ENCODE results near the gene CTNNBL1. TPM values are rescaled to one million over a fixed set of nuclear protein-coding genes. Genes with fewer than 3 reads are reported as not detected.
"Not testable (repeated sequence)": the region's sequence is repeated elsewhere in the genome, so short reads cannot be mapped to it uniquely, and the experiment has no call there.

CTNNBL1 gene
- total RNA-seq, 4 donors from 2014 or later = 11.5 to 57.2 (median 35.2) TPM

DNA sequence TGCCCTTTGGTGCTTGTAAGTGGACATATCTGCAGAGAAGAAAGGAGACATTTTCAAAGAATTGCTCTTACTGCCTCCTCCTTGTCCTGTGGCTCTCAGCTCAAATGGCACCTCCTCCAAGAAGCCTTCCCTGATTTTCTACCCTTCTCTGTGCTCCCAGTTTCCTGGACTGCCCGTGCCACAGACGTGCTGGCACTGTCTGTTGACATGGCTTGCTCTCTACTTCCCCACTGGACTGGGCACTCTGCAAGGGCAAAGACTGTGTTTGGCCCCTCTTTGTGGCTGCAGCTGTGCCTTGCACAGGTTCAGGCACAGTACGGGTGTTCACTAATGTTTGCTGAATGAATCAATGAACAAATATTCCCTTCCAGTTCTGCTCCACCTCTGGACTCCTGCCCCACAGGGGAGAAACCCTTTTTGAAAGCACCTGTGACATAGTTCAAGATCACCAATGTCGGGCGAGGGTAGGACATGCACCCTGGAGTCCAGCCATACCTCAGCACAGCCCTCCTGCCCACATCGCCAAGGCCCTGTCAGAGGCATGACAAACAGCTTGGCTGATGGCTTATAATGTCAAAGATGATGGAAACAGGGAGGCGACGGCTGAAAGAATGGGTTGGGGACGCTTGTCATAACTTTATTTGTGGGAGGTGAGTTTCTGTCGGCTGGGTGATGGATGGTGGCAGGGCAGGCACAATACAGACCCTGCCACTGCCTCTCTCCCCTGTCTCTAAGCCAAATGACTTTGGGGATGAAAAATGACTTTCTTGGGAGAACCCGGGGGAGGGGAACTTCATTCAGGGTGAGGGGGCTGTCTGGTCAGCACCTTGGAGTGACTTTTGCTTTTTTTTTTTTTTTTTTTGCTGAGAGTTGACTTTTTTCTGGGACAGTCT, 15.6 kb upstream of the CTNNBL1 start:
- H3K4me1 ChIP-seq = no peaks in the 10 kb centered on the region
- H3K9me3 ChIP-seq = no peaks in the 10 kb centered on the region
- intact Hi-C loops (cut with DNase I; ENCODE audit: low total_unique reads) = no loop called here
- TF ChIP-seq, protein P1, sequence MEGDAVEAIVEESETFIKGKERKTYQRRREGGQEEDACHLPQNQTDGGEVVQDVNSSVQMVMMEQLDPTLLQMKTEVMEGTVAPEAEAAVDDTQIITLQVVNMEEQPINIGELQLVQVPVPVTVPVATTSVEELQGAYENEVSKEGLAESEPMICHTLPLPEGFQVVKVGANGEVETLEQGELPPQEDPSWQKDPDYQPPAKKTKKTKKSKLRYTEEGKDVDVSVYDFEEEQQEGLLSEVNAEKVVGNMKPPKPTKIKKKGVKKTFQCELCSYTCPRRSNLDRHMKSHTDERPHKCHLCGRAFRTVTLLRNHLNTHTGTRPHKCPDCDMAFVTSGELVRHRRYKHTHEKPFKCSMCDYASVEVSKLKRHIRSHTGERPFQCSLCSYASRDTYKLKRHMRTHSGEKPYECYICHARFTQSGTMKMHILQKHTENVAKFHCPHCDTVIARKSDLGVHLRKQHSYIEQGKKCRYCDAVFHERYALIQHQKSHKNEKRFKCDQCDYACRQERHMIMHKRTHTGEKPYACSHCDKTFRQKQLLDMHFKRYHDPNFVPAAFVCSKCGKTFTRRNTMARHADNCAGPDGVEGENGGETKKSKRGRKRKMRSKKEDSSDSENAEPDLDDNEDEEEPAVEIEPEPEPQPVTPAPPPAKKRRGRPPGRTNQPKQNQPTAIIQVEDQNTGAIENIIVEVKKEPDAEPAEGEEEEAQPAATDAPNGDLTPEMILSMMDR (IDR thresholded peaks at IDR 0.05) = no peak
- no peak for TF ChIP-seq POLR2A (IDR thresholded peaks at IDR 0.05)
- no peak overlapping the region for H3K4me3 ChIP-seq
- no peaks in the 10 kb centered on the region for H3K27me3 ChIP-seq
- DNase-seq = no peak
- no peak overlapping the region for H3K27ac ChIP-seq
- no peaks in the 10 kb centered on the region for H3K36me3 ChIP-seq

DNA sequence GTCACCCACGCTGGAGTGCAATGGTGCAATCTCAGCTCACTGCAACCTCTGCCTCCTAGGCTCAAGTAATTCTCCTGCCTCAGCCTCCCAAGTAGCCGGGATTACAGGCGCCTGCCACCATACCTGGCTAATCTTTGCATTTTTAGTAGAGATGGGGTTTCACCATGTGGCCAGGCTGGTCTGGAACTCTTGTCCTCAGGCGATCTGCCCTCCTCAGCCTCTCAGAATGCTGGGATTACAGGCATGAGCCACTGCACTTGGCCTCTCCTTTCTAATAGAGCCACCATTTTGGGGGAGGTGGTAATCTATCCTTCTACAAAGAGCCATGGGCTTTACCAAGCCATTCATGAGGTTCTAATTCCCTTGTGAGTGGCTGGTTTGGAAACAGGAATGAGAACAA, 14.1 kb upstream of the CTNNBL1 start:
- H3K36me3 ChIP-seq; H3K27ac ChIP-seq; DNase-seq; H3K9me3 ChIP-seq; intact Hi-C loops (cut with DNase I; ENCODE audit: low total_unique reads); H3K4me1 ChIP-seq; H3K4me3 ChIP-seq; H3K27me3 ChIP-seq: not testable (repeated sequence)

DNA sequence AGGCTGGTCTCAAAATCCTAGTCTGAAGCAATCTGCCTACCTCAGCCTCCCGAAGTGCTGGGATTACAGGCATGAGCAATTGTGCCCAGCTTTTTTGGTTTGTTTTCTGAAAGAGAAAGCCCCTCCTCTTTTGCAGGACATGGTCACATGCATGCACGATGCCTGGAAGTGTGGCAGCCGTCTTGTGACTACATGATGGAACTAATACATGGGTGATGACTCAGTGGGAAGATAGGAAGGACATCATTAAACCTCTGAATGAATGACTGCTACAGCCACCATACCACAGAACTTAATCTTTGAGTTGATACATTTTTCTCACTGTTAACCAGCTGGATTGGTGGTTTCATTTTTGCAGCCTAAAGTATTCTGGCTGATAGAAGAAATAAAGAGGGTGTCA, 13.4 kb upstream of the CTNNBL1 start:
- intact Hi-C loops (cut with DNase I; ENCODE audit: low total_unique reads) = no loop called here
- Histone ChIP-seq H3K27ac (no peak overlapping the region), H3K9me3 (no peaks in the 10 kb centered on the region), H3K4me3 (no peak overlapping the region), H3K36me3 (no peaks in the 10 kb centered on the region), H3K27me3 (no peaks in the 10 kb centered on the region), H3K4me1 (no peaks in the 10 kb centered on the region)
- TF ChIP-seq, protein P1 (IDR thresholded peaks at IDR 0.05) = no peak
- no peak for TF ChIP-seq POLR2A (IDR thresholded peaks at IDR 0.05)
- no peak for DNase-seq

DNA sequence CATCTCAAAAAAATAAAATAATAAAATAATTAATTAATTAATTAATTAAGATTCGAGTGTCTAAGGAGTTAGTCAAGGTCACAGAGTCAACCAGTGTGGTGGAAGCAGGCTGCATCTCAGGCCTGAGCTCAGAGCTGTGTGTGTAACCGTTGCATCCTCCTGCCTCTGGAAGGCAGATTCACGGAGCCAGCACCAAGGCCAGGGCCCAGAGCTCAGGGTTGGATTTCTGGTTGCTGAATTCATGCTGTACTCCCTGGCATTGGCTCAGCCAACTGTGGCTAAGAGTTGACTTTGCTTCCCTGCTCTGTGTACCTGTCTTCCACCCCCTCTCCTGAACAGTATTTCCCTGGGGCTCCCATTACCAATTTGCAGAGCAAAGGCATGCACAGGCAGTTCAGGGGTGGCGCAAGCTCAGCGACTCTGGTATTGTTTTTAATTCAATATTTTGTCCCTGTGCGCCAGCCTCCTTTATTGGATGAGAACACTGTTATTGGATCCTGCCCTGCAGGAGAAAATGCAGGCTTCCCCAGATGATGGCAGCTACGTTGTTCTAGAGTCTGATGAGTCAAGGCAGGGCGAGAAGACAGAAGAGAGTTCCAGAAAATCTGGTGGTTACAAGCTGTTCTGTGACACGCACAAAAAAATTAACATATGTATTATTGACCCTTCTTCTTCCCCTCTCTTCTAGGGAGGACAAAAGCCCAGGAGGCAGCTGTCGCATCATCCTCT, 12.3 kb upstream of the CTNNBL1 start:
- intact Hi-C loops (cut with DNase I; ENCODE audit: low total_unique reads) = no loop called here
- Histone ChIP-seq H3K27ac (no peak overlapping the region), H3K27me3 (no peaks in the 10 kb centered on the region), H3K36me3 (no peaks in the 10 kb centered on the region), H3K9me3 (no peaks in the 10 kb centered on the region), H3K4me3 (no peak overlapping the region), H3K4me1 (no peaks in the 10 kb centered on the region)
- no peak for DNase-seq
- TF ChIP-seq, protein P1 (IDR thresholded peaks at IDR 0.05) = no peak

DNA sequence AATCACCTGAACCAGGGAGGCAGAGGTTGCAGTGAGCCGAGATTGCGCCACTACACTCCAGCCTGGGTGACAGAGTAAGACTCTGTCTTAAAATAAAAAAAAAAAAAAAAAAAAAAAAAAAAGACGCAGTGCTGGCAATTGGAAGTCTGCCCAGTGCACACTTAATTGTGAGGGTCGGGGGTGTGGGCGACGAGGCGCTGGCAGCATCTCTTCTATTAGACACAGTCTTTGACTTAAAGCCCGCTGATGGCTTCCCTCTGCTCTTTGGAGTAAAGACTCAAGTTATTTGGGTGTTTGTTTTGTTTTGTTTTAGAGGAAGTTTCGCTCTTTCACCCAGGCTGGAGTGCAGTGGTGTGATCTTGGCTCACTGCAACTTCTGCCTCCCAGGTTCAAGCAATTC, 10.7 kb upstream of the CTNNBL1 start:
- H3K9me3 ChIP-seq; H3K36me3 ChIP-seq; H3K27ac ChIP-seq; DNase-seq; H3K4me1 ChIP-seq; H3K4me3 ChIP-seq; H3K27me3 ChIP-seq; intact Hi-C loops (cut with DNase I; ENCODE audit: low total_unique reads): not testable (repeated sequence)

DNA sequence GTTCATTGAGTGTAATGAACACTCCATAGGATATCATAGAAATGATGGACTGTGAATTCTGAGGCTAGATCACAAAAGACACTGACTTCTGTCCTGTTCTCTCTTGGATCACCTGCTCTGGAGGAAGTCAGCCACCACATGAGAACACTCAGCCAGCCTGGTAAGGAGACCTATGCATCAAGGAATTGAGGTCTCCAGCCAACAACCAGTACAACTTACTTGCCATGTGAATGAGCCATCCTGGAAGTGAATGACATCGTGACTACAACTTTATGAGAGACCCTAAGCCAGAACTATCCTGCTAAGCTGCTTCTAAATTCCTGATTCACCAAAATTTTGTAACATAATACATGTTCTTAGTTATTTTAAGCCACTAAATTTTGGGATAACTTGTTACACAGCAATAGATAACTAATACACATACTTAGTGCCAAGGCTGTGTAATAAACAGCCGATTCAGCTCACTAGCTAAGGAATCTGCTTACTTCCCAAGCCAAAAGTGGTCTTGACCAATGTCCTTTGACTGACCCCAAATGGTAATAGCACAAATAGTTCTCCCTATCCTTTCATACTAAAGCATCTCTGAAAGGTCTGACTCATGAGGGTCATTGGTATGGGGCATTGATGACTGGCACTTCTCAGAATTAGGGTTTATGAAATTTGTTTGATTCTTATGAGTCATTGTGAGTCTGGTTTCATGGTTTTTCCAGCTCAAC, 6.9 kb upstream of the CTNNBL1 start:
- no peak overlapping the region for H3K27ac ChIP-seq
- no peak for DNase-seq
- H3K27me3 ChIP-seq = no peaks in the 10 kb centered on the region
- H3K4me3 ChIP-seq = no peak overlapping the region
- no peaks in the 10 kb centered on the region for H3K9me3 ChIP-seq
- TF ChIP-seq, protein P1 (IDR thresholded peaks at IDR 0.05) = no peak
- TF ChIP-seq POLR2A (IDR thresholded peaks at IDR 0.05) = no peak
- H3K36me3 ChIP-seq = no peaks in the 10 kb centered on the region
- no peaks in the 10 kb centered on the region for H3K4me1 ChIP-seq
- intact Hi-C loops (cut with DNase I; ENCODE audit: low total_unique reads) = no loop called here

Measured in uterus (tissue), 4 donors.